Ramos (cell line): ENCODE results near the gene OR2T27.
"Not testable (repeated sequence)": the region's sequence is repeated elsewhere in the genome, so short reads cannot be mapped to it uniquely, and the experiment has no call there.

ENCODE experiments used
- in situ Hi-C: fragments of 300-500 bp; cut with MboI; formaldehyde crosslinking; loops from one replicate; pipeline ENCODE4 v1.14.3; 2022; ENCODE audit warnings: low sequenced_read_pairs; ENCODE audit not compliant: unreplicated experiment

OR2T27 gene

GRCh38 chr1:248655354-248655753 is at the start of gene OR2T27:
TSS of gene OR2T27 (minus strand) at chr1:248655528. CDS start at chr1:248650884, 4,644 bp downstream.
- in situ Hi-C loops: not testable (repeated sequence)

GRCh38 chr1:248704606-248705005 is 49.3 kb upstream of the OR2T27 start:
- in situ Hi-C loops: no loop called here

GRCh38 chr1:248703674-248704073 is 48.3 kb upstream of the OR2T27 start:
- in situ Hi-C loops: no loop called here

- in situ Hi-C loops: no loop called here
Observed at GRCh38 chr1:248702714-248703113, 47.4 kb upstream of the OR2T27 start, which contains the start of gene OR14I1. TSS of gene OR14I1 (minus strand) at chr1:248702766.

- in situ Hi-C loops: no loop called here
Observed at GRCh38 chr1:248699099-248699498, 43.8 kb upstream of the OR2T27 start.

GRCh38 chr1:248697907-248698306 is 42.6 kb upstream of the OR2T27 start:
- in situ Hi-C loops: no loop called here

- in situ Hi-C loops: no loop called here
Observed at GRCh38 chr1:248696774-248697173, 41.4 kb upstream of the OR2T27 start.

- in situ Hi-C loops: no loop called here
Observed at GRCh38 chr1:248696261-248696660, 40.9 kb upstream of the OR2T27 start.

GRCh38 chr1:248695451-248696132 is 40.3 kb upstream of the OR2T27 start:
- in situ Hi-C loops: no loop called here

- in situ Hi-C loops: no loop called here
Observed at GRCh38 chr1:248691567-248692155, 36.3 kb upstream of the OR2T27 start.

- in situ Hi-C loops: no loop called here
Observed at GRCh38 chr1:248688527-248689298, 33.4 kb upstream of the OR2T27 start.

GRCh38 chr1:248686815-248687214 is 31.5 kb upstream of the OR2T27 start:
- in situ Hi-C loops: no loop called here

GRCh38 chr1:248681651-248682050 is 26.3 kb upstream of the OR2T27 start:
- in situ Hi-C loops: no loop called here

- in situ Hi-C loops: no loop called here
Observed at GRCh38 chr1:248670003-248670402, 14.7 kb upstream of the OR2T27 start.

- in situ Hi-C loops: not testable (repeated sequence)
Observed at GRCh38 chr1:248663453-248664328, 8.4 kb upstream of the OR2T27 start.

- in situ Hi-C loops: not testable (repeated sequence)
Observed at GRCh38 chr1:248656797-248657196, 1.5 kb upstream of the OR2T27 start.

GRCh38 chr1:248648770-248649536 is 6.4 kb downstream of the OR2T27 start:
- in situ Hi-C loops: not testable (repeated sequence)

GRCh38 chr1:248645178-248645577 is 10.2 kb downstream of the OR2T27 start, which contains the start of gene OR2T35:
TSS of gene OR2T35 (minus strand) at chr1:248645278. CDS start at chr1:248639258, 6,020 bp downstream.
- in situ Hi-C loops: not testable (repeated sequence)

GRCh38 chr1:248642971-248643651 is 12.2 kb downstream of the OR2T27 start:
- in situ Hi-C loops: not testable (repeated sequence)
